Measurements from ENCODE around the gene PAGE2.
"Not testable (repeated sequence)": the region's sequence is repeated elsewhere in the genome, so short reads cannot be mapped to it uniquely, and the experiment has no call there.

The PAGE2 gene

GRCh38 chrX:55129361-55129760 is 40.5 kb downstream of the PAGE2 start:
- no peak for DNase-seq (ENCODE audit: low spot score)
- no peak for TF ChIP-seq CTCF (IDR thresholded peaks at IDR 0.05; ENCODE audit: extremely low read depth, missing control alignments)

DNA sequence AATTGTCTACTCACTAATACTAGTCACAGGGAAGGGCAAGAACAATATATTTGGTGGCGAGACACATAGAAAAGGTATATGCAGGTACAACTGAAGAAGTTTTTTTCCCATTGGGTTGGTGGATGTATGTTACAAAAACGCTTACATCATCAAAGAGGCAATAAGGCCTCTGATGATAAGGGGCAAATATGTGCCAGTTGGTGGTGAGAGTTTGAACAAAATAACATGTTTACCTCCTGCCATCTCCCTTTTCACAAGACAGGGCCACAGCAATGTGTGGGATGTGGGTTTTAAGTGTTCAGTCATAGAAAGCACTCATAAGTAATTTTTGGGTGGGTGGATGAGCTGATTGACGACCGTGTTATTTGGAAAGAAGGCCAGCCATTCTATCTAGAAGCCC is 41.7 kb downstream of the PAGE2 start:
- DNase-seq (ENCODE audit: low spot score): no peak
- no peak for TF ChIP-seq CTCF (IDR thresholded peaks at IDR 0.05; ENCODE audit: extremely low read depth, missing control alignments)

- TF ChIP-seq CTCF (IDR thresholded peaks at IDR 0.05; ENCODE audit: extremely low read depth, missing control alignments): no peak
- no peak for DNase-seq (ENCODE audit: low spot score)
These were observed 43.6 kb downstream of the PAGE2 start for GRCh38 chrX:55132416-55132815.

DNA sequence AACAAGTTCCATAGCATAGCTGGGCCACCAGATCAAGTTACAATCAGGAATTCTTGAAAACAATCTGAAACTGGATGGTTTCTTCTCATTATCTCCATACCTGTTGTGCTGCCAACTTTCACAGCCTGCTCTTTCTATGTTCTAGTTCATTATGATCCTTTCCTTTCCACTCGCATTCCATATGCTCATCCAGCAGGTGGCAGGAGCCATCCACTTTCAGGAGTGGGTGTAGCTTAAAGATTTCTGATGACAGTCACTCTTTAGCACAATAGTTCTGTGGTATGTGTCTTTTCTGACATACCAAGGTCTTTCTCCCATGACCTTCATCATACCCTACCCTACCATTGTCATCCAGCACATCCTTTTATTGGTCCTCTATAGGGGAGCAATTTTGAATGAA is 46.4 kb downstream of the PAGE2 start:
- no peak for DNase-seq (ENCODE audit: low spot score)
- no peak for TF ChIP-seq CTCF (IDR thresholded peaks at IDR 0.05; ENCODE audit: extremely low read depth, missing control alignments)

GRCh38 chrX:55140800-55141199 is 52.0 kb downstream of the PAGE2 start:
- not testable (repeated sequence) for DNase-seq (ENCODE audit: low spot score)
